IPS-18c (cell line): ENCODE results near the gene MYOT.
"Not testable (repeated sequence)": the region's sequence is repeated elsewhere in the genome, so short reads cannot be mapped to it uniquely, and the experiment has no call there.

ENCODE experiments used
- H3K4me3 ChIP-seq: 2 replicates; pipeline ENCODE4 v1.7.0; 2013; ENCODE audit warnings: low read depth, mild to moderate bottlenecking, low read length, moderate library complexity; ENCODE audit not compliant: insufficient read depth
- H3K9me3 ChIP-seq: one replicate; pipeline ENCODE4 v1.6.1; 2013; ENCODE audit warnings: mild to moderate bottlenecking, low read length, moderate library complexity; ENCODE audit not compliant: control insufficient read depth, insufficient read depth

The MYOT gene

GRCh38 chr5:137842296-137842695, 25.4 kb upstream of the MYOT start:
- Histone ChIP-seq H3K9me3 (no peaks in the 10 kb centered on the region), H3K4me3 (no peak overlapping the region)

GRCh38 chr5:137843676-137844299, 23.9 kb upstream of the MYOT start:
- Histone ChIP-seq H3K9me3 (no peaks in the 10 kb centered on the region), H3K4me3 (no peak overlapping the region)

GRCh38 chr5:137845472-137845871, 22.2 kb upstream of the MYOT start:
- no peaks in the 10 kb centered on the region for H3K9me3 ChIP-seq
- no peak overlapping the region for H3K4me3 ChIP-seq

- Histone ChIP-seq H3K9me3 (no peaks in the 10 kb centered on the region), H3K4me3 (no peak overlapping the region)
Observed at GRCh38 chr5:137847687-137848086, 20.0 kb upstream of the MYOT start.

GRCh38 chr5:137853165-137853564, 14.5 kb upstream of the MYOT start:
- H3K4me3 ChIP-seq, H3K9me3 ChIP-seq: not testable (repeated sequence)

GRCh38 chr5:137856201-137856600, 11.5 kb upstream of the MYOT start:
- no peak overlapping the region for H3K4me3 ChIP-seq
- H3K9me3 ChIP-seq: no peaks in the 10 kb centered on the region

- Histone ChIP-seq H3K9me3 (no peaks in the 10 kb centered on the region), H3K4me3 (no peak overlapping the region)
Observed at GRCh38 chr5:137856916-137857862, 10.5 kb upstream of the MYOT start.

GRCh38 chr5:137858223-137858916, 9.3 kb upstream of the MYOT start:
- Histone ChIP-seq H3K9me3 (no peaks in the 10 kb centered on the region), H3K4me3 (no peak overlapping the region)

GRCh38 chr5:137858954-137859353, 8.7 kb upstream of the MYOT start:
- no peak overlapping the region for H3K4me3 ChIP-seq
- H3K9me3 ChIP-seq: no peaks in the 10 kb centered on the region

- Histone ChIP-seq H3K9me3 (no peaks in the 10 kb centered on the region), H3K4me3 (no peak overlapping the region)
Observed at GRCh38 chr5:137862251-137862650, 5.4 kb upstream of the MYOT start.

GRCh38 chr5:137863653-137864052, 4.0 kb upstream of the MYOT start:
- not testable (repeated sequence) for H3K4me3 ChIP-seq, H3K9me3 ChIP-seq

GRCh38 chr5:137866541-137867388, 895 bp upstream of the MYOT start:
- Histone ChIP-seq H3K9me3 (no peaks in the 10 kb centered on the region), H3K4me3 (no peak overlapping the region)

- H3K4me3 ChIP-seq: no peak overlapping the region
- no peaks in the 10 kb centered on the region for H3K9me3 ChIP-seq
Observed at GRCh38 chr5:137870647-137871339, 3.1 kb downstream of the MYOT start.

- Histone ChIP-seq H3K4me3 (no peak overlapping the region), H3K9me3 (no peaks in the 10 kb centered on the region)
Observed at GRCh38 chr5:137871571-137871970, 3.9 kb downstream of the MYOT start.

- no peaks in the 10 kb centered on the region for H3K9me3 ChIP-seq
- no peak overlapping the region for H3K4me3 ChIP-seq
Observed at GRCh38 chr5:137872466-137872865, 4.8 kb downstream of the MYOT start.

- H3K9me3 ChIP-seq: no peaks in the 10 kb centered on the region
- no peak overlapping the region for H3K4me3 ChIP-seq
Observed at GRCh38 chr5:137876101-137876500, 8.4 kb downstream of the MYOT start.

GRCh38 chr5:137880313-137880712, 12.7 kb downstream of the MYOT start:
- H3K4me3 ChIP-seq: no peak overlapping the region
- H3K9me3 ChIP-seq: no peaks in the 10 kb centered on the region
